Endothelial cell of umbilical vein (primary cell): ENCODE results near the gene STK24. TPM values are rescaled to one million over a fixed set of nuclear protein-coding genes. Genes with fewer than 3 reads are reported as not detected.
"Not testable (repeated sequence)": the region's sequence is repeated elsewhere in the genome, so short reads cannot be mapped to it uniquely, and the experiment has no call there.

Source experiments
- BruUV-seq: library from RNA; stranded (reverse); fragments of 400-500 nt; replicated peaks from 2 replicates; lab custom pipeline; 2021; lab: Mats Ljungman, UMichigan
- CTCF ChIA-PET: fragments of 300-600, 350-600 bp; sonication (Branson Sonifier 250); formaldehyde crosslinking; loops from one replicate; lab custom pipeline; 2021; ENCODE audit warnings: antibody characterized with exemption, inconsistent platforms; lab: Charles Lee
- POLR2A ChIA-PET: fragments of 300-600, 350-600 bp; sonication (Branson Sonifier 250); formaldehyde crosslinking; loops from one replicate; lab custom pipeline; 2021; ENCODE audit warnings: antibody characterized with exemption, inconsistent platforms; lab: Charles Lee
- DNase-seq: peaks from one replicate; pipeline ENCODE4 v3.0.0-alpha.2; 2011; ENCODE audit warnings: low read depth, low spot score
- FAIRE-seq: peaks from 2 replicates; lab custom pipeline; 2011; peaks lifted over from hg19 to GRCh38; lab: Jason Lieb, UNC
- H2AFZ ChIP-seq: 2 replicates; pipeline ENCODE4 v1.6.0; 2012; ENCODE audit warnings: low read depth, low read length, control low read depth, inconsistent platforms
- H3K27ac ChIP-seq: 2 replicates; pipeline ENCODE4 v1.5.1; 2011; ENCODE audit warnings: low read depth, mild to moderate bottlenecking, control low read depth, low read length, moderate library complexity; ENCODE audit not compliant: insufficient read depth
- H3K27me3 ChIP-seq, 2 experiments: 2 replicates each; pipeline versions ENCODE4 v1.6.0 to v1.6.1; 2011; ENCODE audit warnings: low read length in 2 of 2, mixed read lengths in 1 of 2; ENCODE audit not compliant: control insufficient read depth in 2 of 2, insufficient read depth in 2 of 2
- H3K36me3 ChIP-seq, 2 experiments: 2 replicates in 1 of 2; 3 replicates in 1 of 2; pipeline ENCODE4 v1.5.1; 2011; ENCODE audit warnings: low read length in 2 of 2, mild to moderate bottlenecking in 1 of 2, moderate library complexity in 1 of 2; ENCODE audit not compliant: control insufficient read depth in 2 of 2, insufficient read depth in 2 of 2; ENCODE audit errors: extremely low read depth in 1 of 2
- H3K4me1 ChIP-seq: 3 replicates; pipeline ENCODE4 v1.5.1; 2011; ENCODE audit warnings: mild to moderate bottlenecking, low read length; ENCODE audit not compliant: control insufficient read depth, insufficient read depth; ENCODE audit errors: extremely low read depth
- H3K4me2 ChIP-seq: 2 replicates; pipeline ENCODE4 v1.6.1; 2011; ENCODE audit warnings: low read length, control low read depth, mixed read lengths; ENCODE audit not compliant: insufficient read depth
- H3K4me3 ChIP-seq, 3 experiments: fragments of 200-600 bp in 1 of 3; sonication (generic), shearing (Covaris generic) in 1 of 3; replicated peaks in 1 of 3; 2 replicates each; pipeline ENCODE4 v1.5.1; 2011 to 2016; ENCODE audit warnings: control low read depth in 3 of 3, low read length in 3 of 3, mild to moderate bottlenecking in 2 of 3, inconsistent platforms in 1 of 3, low read depth in 1 of 3, moderate library complexity in 1 of 3; ENCODE audit not compliant: insufficient read depth in 1 of 3
- H3K79me2 ChIP-seq: 2 replicates; pipeline ENCODE4 v1.6.0; 2012; ENCODE audit warnings: low read length, inconsistent platforms; ENCODE audit not compliant: control insufficient read depth, insufficient read depth
- H3K9ac ChIP-seq: replicated peaks from 2 replicates; pipeline ENCODE3; 2011; ENCODE audit warnings: low read length, control low read depth; ENCODE audit not compliant: insufficient read depth; ENCODE audit errors: extremely low read depth
- H3K9me1 ChIP-seq: replicated peaks from 3 replicates; pipeline ENCODE4 v1.6.0; 2011; ENCODE audit warnings: mild to moderate bottlenecking, low read length; ENCODE audit not compliant: control insufficient read depth, insufficient read depth; ENCODE audit errors: extremely low read depth
- H3K9me3 ChIP-seq: replicated peaks from 2 replicates; pipeline ENCODE4 v1.5.1; 2012; ENCODE audit warnings: low read length, inconsistent platforms; ENCODE audit not compliant: control insufficient read depth, insufficient read depth
- H4K20me1 ChIP-seq: replicated peaks from 2 replicates; pipeline ENCODE3; 2011; ENCODE audit warnings: mild to moderate bottlenecking, low read length; ENCODE audit not compliant: control insufficient read depth, insufficient read depth; ENCODE audit errors: extremely low read depth
- CTCF ChIP-seq, 2 donors: IDR thresholded peaks; 1 replicate in 1 of 2; 2 replicates in 1 of 2; pipeline ENCODE4 v1.5.1; 2011; ENCODE audit warnings: low read length in 2 of 2, mild to moderate bottlenecking in 2 of 2, moderate library complexity in 2 of 2, control low read depth in 1 of 2, inconsistent platforms in 1 of 2, low read depth in 1 of 2; ENCODE audit not compliant: insufficient read depth in 1 of 2; ENCODE audit errors: extremely low read depth in 1 of 2
- EZH2 ChIP-seq: IDR thresholded peaks from 2 replicates; pipeline ENCODE4 v1.6.1; 2012; ENCODE audit warnings: borderline replicate concordance, low read depth, mild to moderate bottlenecking, moderate library complexity, low read length, inconsistent platforms; ENCODE audit not compliant: severe bottlenecking
- FOS ChIP-seq: IDR thresholded peaks from 2 replicates; pipeline ENCODE4 v1.6.1; 2011; ENCODE audit warnings: mild to moderate bottlenecking, low read length, moderate library complexity, borderline replicate concordance; ENCODE audit not compliant: insufficient read depth
- GATA2 ChIP-seq: IDR thresholded peaks from 2 replicates; pipeline ENCODE4 v1.7.0; 2011; ENCODE audit warnings: low read depth, mild to moderate bottlenecking, moderate library complexity, mixed read lengths, low read length; ENCODE audit not compliant: insufficient read length, insufficient read depth
- JUN ChIP-seq: IDR thresholded peaks from 2 replicates; pipeline ENCODE4 v1.6.1; 2011; ENCODE audit warnings: borderline replicate concordance, low read depth; ENCODE audit not compliant: insufficient read length, insufficient read depth
- MAX ChIP-seq: IDR thresholded peaks from 2 replicates; pipeline ENCODE4 v1.6.1; 2011; ENCODE audit not compliant: insufficient read depth, insufficient read length
- MYC ChIP-seq: IDR thresholded peaks from one replicate; pipeline ENCODE4 v1.6.1; 2011; ENCODE audit warnings: mild to moderate bottlenecking, low read depth, low read length
- POLR2A ChIP-seq: IDR thresholded peaks from 2 replicates; pipeline ENCODE4 v1.6.1; 2012; ENCODE audit warnings: low read depth, mild to moderate bottlenecking, control low read depth, low read length
- POLR2AphosphoS5 ChIP-seq: IDR thresholded peaks from 2 replicates; pipeline ENCODE4 v1.6.1; 2012; ENCODE audit warnings: low read depth, mild to moderate bottlenecking, control low read depth, low read length, moderate library complexity; ENCODE audit not compliant: insufficient read depth
- dilution Hi-C: fragments of 300-500 bp; cut with MboI; formaldehyde crosslinking; loops from one replicate; pipeline ENCODE4 v1.15.0; 2019; ENCODE audit warnings: low sequenced_read_pairs; ENCODE audit not compliant: extremely low pct_ligation_motif_present
- intact Hi-C: fragments of 100-400 bp; cut with micrococcal nuclease; formaldehyde crosslinking; loops from one replicate; pipeline ENCODE4 v1.10.0; 2022
- polyA plus RNA-seq, 4 experiments: library from polyadenylated mRNA; depleted of rRNA in 3 of 4; stranded (reverse) in 3 of 4; unstranded in 1 of 4; fragments of >200 nt; gene quantifications; 2 replicates each; pipeline versions ENCODE4 v1.2.1 to v1.2.3, GENCODE V29; 2011 to 2012; ENCODE audit warnings: missing spikeins in 1 of 4
- total RNA-seq: library from RNA; stranded (reverse); gene quantifications from 2 replicates; pipeline ENCODE4 v1.2.3, GENCODE V29; 2021

The STK24 gene
- total and polyA plus RNA-seq, 2 donors (not counting 3 experiments of a cell fraction or from before 2014, with no cell fraction given): 43.3 to 100 TPM

GRCh38 chr13:98569494-98570367 lies 7.2 kb downstream of the STK24 start:
- H3K27me3 ChIP-seq, H3K9me3 ChIP-seq, dilution Hi-C loops, H3K9ac ChIP-seq, H3K36me3 ChIP-seq, H2AFZ ChIP-seq, DNase-seq, H3K9me1 ChIP-seq, H3K27ac ChIP-seq, intact Hi-C loops, H3K4me3 ChIP-seq, POLR2A ChIA-PET, BruUV-seq, H4K20me1 ChIP-seq, FAIRE-seq: not testable (repeated sequence)
- CTCF ChIA-PET: interaction anchor here (1.5 kb wide), 1 partner anchor 50 kb away, joined by 3 read pairs; no protein-coding TSS in a partner anchor
- Histone ChIP-seq H3K4me2 (peak overlapping the region; percentile 76), H3K79me2 (peaks cover 100% of the 10 kb centered on the region), H3K4me1 (peaks cover 50% of the 10 kb centered on the region)

- peaks cover 100% of the 10 kb centered on the region for H3K79me2 ChIP-seq
- CTCF ChIA-PET: no interaction called here
- H3K4me3 ChIP-seq: no peak overlapping the region
- H3K4me2 ChIP-seq: no peak overlapping the region
- H3K27me3 ChIP-seq: no peaks in the 10 kb centered on the region
- no peak overlapping the region for H3K9ac ChIP-seq
- DNase-seq (no peak), FAIRE-seq (no peak)
- dilution Hi-C loops: no loop called here
- POLR2A ChIA-PET: no interaction called here
- no peaks in the 10 kb centered on the region for H3K9me3 ChIP-seq
- no peaks in the 10 kb centered on the region for H3K36me3 ChIP-seq
- TF ChIP-seq EZH2 (no peak), POLR2A (no peak), MYC (no peak), CTCF (IDR thresholded peaks at IDR 0.05; ENCODE audit: extremely low read depth in 1 of 2, insufficient read depth in 1 of 2, low read depth in 1 of 2, low read length in 2 of 2) (no peak), JUN (no peak), POLR2AphosphoS5 (no peak), MAX (no peak), GATA2 (no peak), FOS (no peak)
- H4K20me1 ChIP-seq: no peaks in the 10 kb centered on the region
- H3K9me1 ChIP-seq: no peaks in the 10 kb centered on the region
- no TSS peak for BruUV-seq
- peaks cover 46% of the 10 kb centered on the region for H3K4me1 ChIP-seq
- H2AFZ ChIP-seq: no peak overlapping the region
- no peak overlapping the region for H3K27ac ChIP-seq
- intact Hi-C loops: no loop called here
Observed at GRCh38 chr13:98568918-98569317, 8.0 kb downstream of the STK24 start.
